Adrenal gland (tissue), 12 donors: ENCODE results near the gene IQGAP3. TPM values are rescaled to one million over a fixed set of nuclear protein-coding genes. Genes with fewer than 3 reads are reported as not detected.

Experiments used
- DNase-seq, 7 donors: peaks; one replicate each; pipeline ENCODE4 v3.0.0-alpha.2; 2019 to 2020
- H3K27ac ChIP-seq, 5 donors: fragments of 200-600 bp; sonication (generic) in 4 of 5; 1 replicate in 3 of 5; 2 replicates in 2 of 5; pipeline versions ENCODE4 v1.5.1 to v1.8.0; 2016 to 2020; ENCODE audit warnings: mild to moderate bottlenecking in 1 of 5
- H3K27me3 ChIP-seq: fragments of 200-600 bp; 2 replicates; pipeline ENCODE4 v1.8.0; 2021
- H3K36me3 ChIP-seq, 2 donors: fragments of 200-600 bp; replicated peaks in 1 of 2; 1 replicate in 1 of 2; 2 replicates in 1 of 2; pipeline versions ENCODE4 v1.5.1 to v1.8.0; 2018 to 2022
- H3K4me1 ChIP-seq, 2 donors: fragments of 200-600 bp; replicated peaks in 1 of 2; 1 replicate in 1 of 2; 2 replicates in 1 of 2; pipeline versions ENCODE4 v1.5.1 to v1.8.0; 2018 to 2021
- H3K4me3 ChIP-seq, 4 donors: fragments of 200-600 bp; sonication (generic) in 3 of 4; one replicate each; pipeline ENCODE4 v1.5.1; 2016 to 2018
- H3K9me3 ChIP-seq, 3 donors: fragments of 200-600 bp; sonication (generic) in 1 of 3; replicated peaks in 1 of 3; 1 replicate in 2 of 3; 2 replicates in 1 of 3; pipeline versions ENCODE4 v1.5.1 to v1.8.0; 2016 to 2021
- CTCF ChIP-seq, 6 experiments: fragments of 450-650 bp in 4 of 6; fragments of 200-600 bp in 2 of 6; sonication (generic) in 1 of 6; IDR thresholded peaks; 1 replicate in 5 of 6; 2 replicates in 1 of 6; pipeline versions ENCODE4 v1.5.1 to v1.8.0; 2016 to 2021; ENCODE audit warnings: antibody characterized with exemption in 6 of 6, mild to moderate bottlenecking in 2 of 6, moderate library complexity in 1 of 6
- POLR2A ChIP-seq, 2 donors: fragments of 450-650 bp; IDR thresholded peaks; one replicate each; pipeline ENCODE4 v1.6.1; 2017; ENCODE audit warnings: antibody characterized with exemption in 2 of 2, mild to moderate bottlenecking in 2 of 2, moderate library complexity in 1 of 2
- WGBS, 4 donors: extraction: QIAGEN DNeasy Blood & Tissue Kit in 2 of 4; methylation state at CpG; one replicate each; pipeline versions ENCODE4 v1.1.5 to v1.1.7; 2013 to 2017; 5-methylcytosine and 5-hydroxymethylcytosine counted together
- intact Hi-C, 2 donors: fragments of 100-400 bp; cut with DNase I; formaldehyde crosslinking; loops; one replicate each; pipeline versions ENCODE4 v1.14.1 to v1.15.0; 2022 to 2023
- polyA plus RNA-seq, 3 donors: library from polyadenylated mRNA; stranded (reverse); fragments of 200-250 nt in 2 of 3; fragments of 350-450 nt in 1 of 3; fragmentation: Illumina TruSeq in 1 of 3; extraction: RNeasy Lipid Tissue Mini Kit (QIAGEN cat#74804) in 1 of 3; gene quantifications; one replicate each; pipeline ENCODE4 v1.2.3, GENCODE V29; 2013 to 2014
- total RNA-seq, 9 donors: library from RNA; depleted of rRNA in 4 of 9; stranded (reverse); fragments of >200 nt in 4 of 9; fragments of 120-200 nt in 1 of 9; fragmentation: NEBNext Ultra II Directional in 1 of 9; extraction: Animal tissue kit (Norgen Biotek cat#: 25700) in 1 of 9; gene quantifications; one replicate each; pipeline versions ENCODE4 v1.1.0 to v1.2.4, GENCODE V29; 2013 to 2023
- donor health status: healthy with polysubstance abuse.
- donor health status: Bipolar disorder and iron deficiency.
- donor health status: DM: yes; HTN: yes; CAD: no.
- donor health status: DM: no; HTN: no; CAD: no.
- donor health status: DM: no; HTN: no; CAD: no.
- donor health status: DM: yes; HTN: yes; CAD: no.

Gene IQGAP3
- total and polyA plus RNA-seq, 12 donors = 0.16 to 5.3 (median 0.80) TPM

GRCh38 chr1:156527584-156527983 lies 44.8 kb downstream of the IQGAP3 start:
- Histone ChIP-seq H3K4me1 (no peaks in the 10 kb centered on the region), H3K9me3 (no peaks in the 10 kb centered on the region), H3K36me3 (no peaks in the 10 kb centered on the region), H3K4me3 (no peak overlapping the region), H3K27me3 (no peaks in the 10 kb centered on the region), H3K27ac (no peak overlapping the region)
- TF ChIP-seq CTCF (IDR thresholded peaks at IDR 0.05) (no peak), POLR2A (IDR thresholded peaks at IDR 0.05) (no peak)
- 86 to 100% (median 97%) methylated on average over 1 to 2 of the region's 2 CpGs for WGBS, 4 donors
- intact Hi-C loops = loop anchor here in 1 of 2 donors (10.0 kb wide), 1 partner anchor 143 kb away; no protein-coding TSS in a partner anchor
- DNase-seq = no peak

- WGBS, 4 donors = 75 to 85% (median 82%) methylated on average over 2 of the region's 2 CpGs
- TF ChIP-seq POLR2A (IDR thresholded peaks at IDR 0.05) (no peak), CTCF (IDR thresholded peaks at IDR 0.05) (no peak)
- intact Hi-C loops = loop anchor here in 1 of 2 donors (10.0 kb wide), 1 partner anchor 141 kb away; no protein-coding TSS in a partner anchor
- Histone ChIP-seq H3K4me1 (no peaks in the 10 kb centered on the region), H3K36me3 (no peaks in the 10 kb centered on the region), H3K4me3 (no peak overlapping the region), H3K9me3 (no peaks in the 10 kb centered on the region), H3K27ac (no peak overlapping the region), H3K27me3 (no peaks in the 10 kb centered on the region)
- no peak for DNase-seq
Observed at GRCh38 chr1:156525856-156526489, 46.4 kb downstream of the IQGAP3 start.

- 49 to 70% (median 60%) methylated on average over 6 of the region's 6 CpGs for WGBS, 4 donors
- no peak for DNase-seq
- intact Hi-C loops = loop anchor here in 1 of 2 donors (10.0 kb wide), 1 partner anchor 140 kb away; no protein-coding TSS in a partner anchor
Observed at GRCh38 chr1:156525071-156525501, 47.3 kb downstream of the IQGAP3 start.

GRCh38 chr1:156524481-156524869 lies 47.9 kb downstream of the IQGAP3 start:
- no peak for TF ChIP-seq CTCF (IDR thresholded peaks at IDR 0.05)
- TF ChIP-seq POLR2A (IDR thresholded peaks at IDR 0.05) = no peak
- no peaks in the 10 kb centered on the region for H3K27me3 ChIP-seq
- H3K27ac ChIP-seq = no peak overlapping the region
- no peak overlapping the region for H3K4me3 ChIP-seq
- H3K4me1 ChIP-seq = no peaks in the 10 kb centered on the region
- H3K36me3 ChIP-seq = no peaks in the 10 kb centered on the region
- H3K9me3 ChIP-seq = no peaks in the 10 kb centered on the region
- WGBS, 4 donors = 70 to 87% (median 81%) methylated on average over 3 of the region's 3 CpGs
- intact Hi-C loops = loop anchor here in 1 of 2 donors (10.0 kb wide), 1 partner anchor 140 kb away; no protein-coding TSS in a partner anchor
- no peak for DNase-seq

More at GRCh38 chr1:156525071-156525501, 47.3 kb downstream of the IQGAP3 start:
- Histone ChIP-seq H3K27ac (no peak overlapping the region), H3K4me3 (no peak overlapping the region), H3K36me3 (no peaks in the 10 kb centered on the region), H3K9me3 (no peaks in the 10 kb centered on the region), H3K27me3 (no peaks in the 10 kb centered on the region), H3K4me1 (no peaks in the 10 kb centered on the region)
- TF ChIP-seq CTCF (IDR thresholded peaks at IDR 0.05) = no peak
